ENCODE data around the gene CEP295NL. TPM values are rescaled to one million over a fixed set of nuclear protein-coding genes. Genes with fewer than 3 reads are reported as not detected.
"Not testable (repeated sequence)": the region's sequence is repeated elsewhere in the genome, so short reads cannot be mapped to it uniquely, and the experiment has no call there.

The CEP295NL gene
- total RNA-seq, 3 donors from 2014 or later (not counting 1 experiment from before 2014, with no cell fraction given): 0.52 to 2.7 (median 2.1) TPM

GRCh38 chr17:78870621-78871020 is 32.4 kb downstream of the CEP295NL start:
- no peaks in the 10 kb centered on the region for H3K36me3 ChIP-seq (ENCODE audit: control insufficient read depth, insufficient read depth, low read length)
- H3K9me3 Mint-ChIP-seq: no peaks in the 10 kb centered on the region

GRCh38 chr17:78868391-78868790 is 34.6 kb downstream of the CEP295NL start:
- H3K9me3 ChIP-seq (ENCODE audit: control insufficient read depth, insufficient read depth, low read length): no peaks in the 10 kb centered on the region

More at GRCh38 chr17:78870621-78871020, 32.4 kb downstream of the CEP295NL start:
- Mint-ChIP-seq H3K27ac (no peak overlapping the region), H3K27me3 (ENCODE audit: low read depth in 2 of 2) (peaks cover under 1 to 5% of the 10 kb centered on the region in 2 donors), H3K36me3 (no peaks in the 10 kb centered on the region), H3K4me1 (no peaks in the 10 kb centered on the region), H3K4me3 (no peak overlapping the region)
- Histone ChIP-seq H3K4me3 (ENCODE audit: low read length) (no peak overlapping the region), H3K4me1 (ENCODE audit: control insufficient read depth, insufficient read depth, low read length) (peaks cover 2% of the 10 kb centered on the region), H3K9me3 (ENCODE audit: control insufficient read depth, insufficient read depth, low read length) (no peaks in the 10 kb centered on the region), H3K27ac (ENCODE audit: low read length) (no peak overlapping the region), H3K27me3 (ENCODE audit: control insufficient read depth, insufficient read depth, low read length) (no peaks in the 10 kb centered on the region)
- WGBS (ENCODE audit: insufficient coverage): 88% methylated on average over 15 of the region's 15 CpGs
- intact Hi-C loops (cut with micrococcal nuclease): no loop called here
- no peak for DNase-seq
- TF ChIP-seq CTCF (IDR thresholded peaks at IDR 0.05): no peak
- ATAC-seq: no peak

GRCh38 chr17:78867046-78867445 is 36.0 kb downstream of the CEP295NL start:
- H3K27me3 Mint-ChIP-seq (ENCODE audit: low read depth in 2 of 2); H3K27me3 ChIP-seq (ENCODE audit: control insufficient read depth, insufficient read depth, low read length); H3K36me3 ChIP-seq (ENCODE audit: control insufficient read depth, insufficient read depth, low read length); H3K27ac ChIP-seq (ENCODE audit: low read length); H3K9me3 Mint-ChIP-seq; H3K4me1 ChIP-seq (ENCODE audit: control insufficient read depth, insufficient read depth, low read length); H3K36me3 Mint-ChIP-seq; H3K4me1 Mint-ChIP-seq; H3K4me3 ChIP-seq (ENCODE audit: low read length); ATAC-seq; H3K4me3 Mint-ChIP-seq; H3K9me3 ChIP-seq (ENCODE audit: control insufficient read depth, insufficient read depth, low read length); DNase-seq; intact Hi-C loops (cut with micrococcal nuclease); H3K27ac Mint-ChIP-seq: not testable (repeated sequence)
- WGBS (ENCODE audit: insufficient coverage): 88% methylated on average over 3 of the region's 3 CpGs

More at GRCh38 chr17:78868391-78868790, 34.6 kb downstream of the CEP295NL start:
- no peak overlapping the region for H3K27ac ChIP-seq (ENCODE audit: low read length)
- H3K4me1 ChIP-seq (ENCODE audit: control insufficient read depth, insufficient read depth, low read length): peaks cover 2% of the 10 kb centered on the region
- H3K4me1 Mint-ChIP-seq: no peaks in the 10 kb centered on the region
- H3K27me3 ChIP-seq (ENCODE audit: control insufficient read depth, insufficient read depth, low read length): no peaks in the 10 kb centered on the region
- no peaks in the 10 kb centered on the region for H3K36me3 ChIP-seq (ENCODE audit: control insufficient read depth, insufficient read depth, low read length)
- ATAC-seq: no peak
- 81% methylated on average over 5 of the region's 7 CpGs for WGBS (ENCODE audit: insufficient coverage)
- no peak for TF ChIP-seq CTCF (IDR thresholded peaks at IDR 0.05)
- H3K27ac Mint-ChIP-seq: no peak overlapping the region
- DNase-seq: no peak
- H3K27me3 Mint-ChIP-seq (ENCODE audit: low read depth in 2 of 2): peaks cover 0 to 9% of the 10 kb centered on the region in 2 donors
- intact Hi-C loops (cut with micrococcal nuclease): no loop called here
- no peaks in the 10 kb centered on the region for H3K36me3 Mint-ChIP-seq
- no peak overlapping the region for H3K4me3 ChIP-seq (ENCODE audit: low read length)
- no peaks in the 10 kb centered on the region for H3K9me3 Mint-ChIP-seq
- H3K4me3 Mint-ChIP-seq: no peak overlapping the region

GRCh38 chr17:78865682-78866390 is 37.2 kb downstream of the CEP295NL start:
- intact Hi-C loops (cut with micrococcal nuclease): loop anchor here (1.0 kb wide), 1 partner anchor 105 kb away; no protein-coding TSS in a partner anchor
- ATAC-seq (peak; percentile 79 to 87 (median 85)), DNase-seq (peak; percentile 63 to 78)
- H3K27me3 Mint-ChIP-seq (ENCODE audit: low read depth in 2 of 2): peaks cover 0 to 9% of the 10 kb centered on the region in 2 donors
- no peaks in the 10 kb centered on the region for H3K9me3 Mint-ChIP-seq
- H3K27ac Mint-ChIP-seq: no peak overlapping the region
- TF ChIP-seq CTCF (IDR thresholded peaks at IDR 0.05): peak; percentile 85
- H3K4me1 Mint-ChIP-seq: no peaks in the 10 kb centered on the region
- Histone ChIP-seq H3K9me3 (ENCODE audit: control insufficient read depth, insufficient read depth, low read length) (no peaks in the 10 kb centered on the region), H3K4me1 (ENCODE audit: control insufficient read depth, insufficient read depth, low read length) (peaks cover 2% of the 10 kb centered on the region), H3K27me3 (ENCODE audit: control insufficient read depth, insufficient read depth, low read length) (no peaks in the 10 kb centered on the region), H3K27ac (ENCODE audit: low read length) (no peak overlapping the region), H3K36me3 (ENCODE audit: control insufficient read depth, insufficient read depth, low read length) (no peaks in the 10 kb centered on the region), H3K4me3 (ENCODE audit: low read length) (no peak overlapping the region)
- no peak overlapping the region for H3K4me3 Mint-ChIP-seq
- no peaks in the 10 kb centered on the region for H3K36me3 Mint-ChIP-seq
- 34% methylated on average over 18 of the region's 19 CpGs for WGBS (ENCODE audit: insufficient coverage)
